T-helper 22 cell (primary cell): ENCODE data around the gene ZDHHC22.

ENCODE experiments used
- DNase-seq: peaks from one replicate; pipeline ENCODE4 v3.0.0-alpha.2; 2020; ENCODE audit warnings: low read depth

The ZDHHC22 gene

DNA sequence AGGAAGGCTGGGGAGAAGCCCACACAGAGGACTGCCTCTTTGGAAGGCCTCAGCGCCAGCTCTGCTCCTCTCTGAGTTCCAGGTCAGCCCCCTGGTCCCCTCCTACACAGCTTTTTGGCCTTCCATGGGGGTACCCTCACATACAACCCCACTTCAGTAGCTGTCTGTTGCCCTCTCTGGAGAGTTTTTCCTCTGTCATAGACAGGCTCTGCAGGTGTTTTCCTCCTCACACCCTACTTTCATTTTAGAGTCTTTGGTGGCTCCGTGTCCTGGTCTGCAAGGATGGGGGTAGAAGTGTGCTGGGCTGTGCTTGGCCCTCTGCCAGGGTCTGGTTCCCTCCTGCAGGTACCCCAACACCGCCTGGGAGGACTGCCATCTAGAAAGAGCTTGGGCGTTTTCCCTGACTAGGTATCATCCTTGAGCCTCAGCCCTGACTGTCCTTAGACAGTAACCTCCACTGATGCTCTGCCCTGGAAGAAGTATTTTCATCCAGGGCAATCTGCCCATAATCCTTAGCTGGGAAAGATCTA lies 15.1 kb downstream of the ZDHHC22 start:
- DNase-seq: no peak

DNA sequence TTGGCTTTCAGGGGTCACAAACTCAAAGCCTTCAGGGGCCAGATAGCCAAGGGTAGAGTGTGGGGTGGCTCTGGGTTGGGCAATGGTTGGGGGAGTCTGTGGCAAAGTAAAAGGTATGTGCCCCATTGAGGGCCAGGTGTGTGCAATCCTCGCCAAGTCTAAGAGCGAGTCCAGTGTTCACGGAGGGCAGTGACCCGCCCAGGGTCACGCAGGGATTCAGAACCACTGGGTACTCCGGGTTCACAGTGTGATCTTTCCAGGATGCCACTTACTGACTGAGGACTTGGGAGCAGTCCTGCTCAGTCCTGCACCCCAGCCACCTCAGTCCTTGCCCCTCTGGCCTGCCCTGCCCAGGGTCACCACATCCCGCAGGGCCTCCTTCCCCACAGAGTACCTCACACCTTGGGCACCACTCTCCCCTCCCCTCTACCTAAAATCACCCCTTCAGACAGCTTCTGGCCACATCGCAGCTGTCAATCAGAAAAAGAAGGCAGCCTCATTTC lies 15.7 kb downstream of the ZDHHC22 start:
- no peak for DNase-seq

- DNase-seq: no peak
These were observed 16.2 kb downstream of the ZDHHC22 start for GRCh38 chr14:77125281-77125801.

DNA sequence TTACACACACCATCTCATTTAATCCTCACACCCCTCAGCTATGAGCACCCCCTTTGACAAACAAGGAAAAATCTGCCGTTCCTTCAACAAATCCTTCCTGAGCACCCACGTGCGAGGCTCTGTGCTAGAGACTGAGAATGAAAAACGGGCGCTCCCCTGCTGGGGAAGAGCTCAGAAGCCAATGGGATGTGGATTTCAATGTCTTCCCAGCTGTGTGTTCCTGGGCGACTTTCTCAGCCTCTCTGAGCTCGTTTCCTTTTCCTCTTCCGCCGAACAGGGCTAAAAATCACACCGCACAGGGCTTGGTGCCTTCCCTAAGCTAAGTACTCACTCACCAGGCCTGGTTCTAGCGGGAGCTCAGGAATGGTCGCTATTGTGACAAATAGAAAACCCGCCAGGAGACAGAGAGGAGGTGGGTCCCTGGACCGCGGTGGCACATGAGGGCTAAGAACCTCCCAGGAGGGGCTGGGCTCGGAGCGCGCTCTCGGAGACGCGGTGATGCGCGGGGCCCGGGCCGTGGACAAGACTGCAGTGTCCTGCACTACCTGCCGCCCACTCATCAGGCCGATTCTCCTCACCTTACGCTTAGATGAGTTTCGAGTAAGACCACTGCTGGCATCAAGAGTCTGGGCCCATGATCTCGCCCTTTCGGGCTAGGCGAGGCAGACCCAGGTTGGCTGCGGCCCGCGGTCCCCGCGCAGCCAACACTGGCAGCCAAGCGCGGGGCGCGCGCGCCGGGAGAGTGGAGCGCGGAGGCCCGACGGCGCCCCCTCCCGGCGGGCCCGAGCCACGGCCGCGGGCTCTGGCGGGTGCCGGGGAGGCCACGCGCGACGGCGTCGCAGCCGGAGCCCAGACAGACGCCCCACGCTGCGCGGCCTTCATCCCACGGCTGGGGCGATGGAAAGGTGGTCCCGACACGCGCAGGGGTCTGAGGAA lies 17.0 kb downstream of the ZDHHC22 start:
- peak; percentile 49 for DNase-seq

DNA sequence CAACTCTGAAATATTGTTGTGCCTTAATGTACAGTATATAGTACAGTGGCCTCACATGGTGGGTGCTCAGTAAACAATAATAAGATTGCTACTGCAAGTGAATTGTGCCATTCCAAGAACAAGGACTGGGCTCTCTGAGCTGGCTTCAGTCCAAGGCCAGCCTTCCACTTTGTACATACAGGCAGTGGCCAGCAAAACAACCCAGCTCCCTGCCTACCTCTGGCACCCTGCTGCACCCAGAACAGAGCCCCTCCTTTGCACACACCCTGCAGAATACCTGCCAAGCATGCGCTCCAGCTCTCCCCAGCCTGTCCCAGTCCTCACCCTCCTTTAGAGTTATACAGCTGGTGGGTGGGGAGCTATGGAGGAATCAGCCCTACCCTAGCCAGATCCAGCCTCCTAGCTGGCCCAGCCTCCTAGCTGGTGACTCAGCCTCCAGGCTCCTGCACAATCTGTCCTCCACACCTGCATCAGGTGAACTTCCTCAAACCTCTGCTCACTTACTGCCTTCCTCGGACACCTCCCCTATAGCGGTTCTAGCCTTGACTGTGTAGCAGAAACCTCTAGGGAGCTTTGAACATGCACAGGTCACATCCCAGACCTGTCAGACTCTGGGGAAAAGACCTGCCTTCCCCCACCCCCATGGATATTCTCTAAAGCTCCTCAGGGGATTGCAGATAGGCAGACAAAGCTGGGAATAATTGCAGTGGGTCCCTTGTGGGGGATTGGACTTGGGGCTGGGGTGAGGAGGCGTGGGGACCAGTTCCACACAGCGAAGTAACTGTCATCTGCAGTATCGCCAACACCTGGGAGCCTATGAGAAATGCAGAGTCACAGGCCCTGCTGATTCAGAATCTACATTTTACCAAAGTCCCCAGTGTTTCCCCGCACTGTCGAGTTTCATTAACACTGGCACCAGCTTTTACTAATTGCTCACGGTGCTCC lies 17.9 kb downstream of the ZDHHC22 start:
- DNase-seq: no peak

- DNase-seq: no peak
These were observed 19.0 kb downstream of the ZDHHC22 start for GRCh38 chr14:77122526-77123125.

DNA sequence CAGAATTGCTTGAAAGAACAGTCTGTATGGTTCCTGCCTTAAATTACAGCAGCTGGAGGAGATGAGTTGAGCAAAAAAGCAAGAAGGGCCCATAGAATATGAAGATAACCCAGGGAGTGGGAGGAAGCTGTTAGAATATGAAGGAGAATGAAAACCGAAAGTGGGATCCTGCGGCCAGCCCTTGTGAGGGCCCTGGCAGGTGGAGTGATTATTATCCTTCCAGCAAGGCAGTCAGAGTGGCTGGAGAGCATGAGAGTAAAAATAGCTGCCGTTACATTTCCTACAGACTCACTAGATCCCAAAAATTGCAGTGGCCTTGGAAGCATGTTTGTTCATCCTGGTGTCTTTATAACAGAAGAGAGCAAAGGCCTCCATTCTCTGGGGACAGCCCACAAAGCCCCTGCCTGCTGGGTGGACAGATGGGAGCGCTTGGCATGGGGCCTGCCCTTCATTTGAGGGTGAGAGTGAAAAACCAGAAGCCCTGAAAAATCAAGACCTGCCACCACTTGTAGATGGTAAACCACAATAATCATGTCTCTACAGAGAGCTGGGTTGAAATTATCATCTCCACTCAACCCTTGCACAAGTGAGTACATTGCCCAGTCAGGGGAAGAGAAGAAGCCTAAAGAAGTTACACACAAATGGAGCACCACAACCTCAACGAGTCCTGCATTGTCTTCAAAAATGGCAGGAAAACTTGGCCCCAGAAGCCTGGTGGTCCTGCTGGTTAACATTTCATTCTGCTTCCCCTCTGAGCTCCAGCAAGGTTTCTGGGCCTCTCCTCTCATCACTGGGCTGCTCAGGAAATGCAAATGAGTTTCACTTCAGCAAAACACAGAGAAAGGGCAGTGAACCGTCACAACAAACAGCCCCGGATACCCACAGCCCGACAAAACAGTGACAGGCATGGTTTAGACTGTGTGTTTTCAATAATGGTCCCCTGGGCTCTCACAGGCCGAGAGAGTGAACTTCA lies 20.5 kb downstream of the ZDHHC22 start:
- peak; percentile 34 for DNase-seq

DNA sequence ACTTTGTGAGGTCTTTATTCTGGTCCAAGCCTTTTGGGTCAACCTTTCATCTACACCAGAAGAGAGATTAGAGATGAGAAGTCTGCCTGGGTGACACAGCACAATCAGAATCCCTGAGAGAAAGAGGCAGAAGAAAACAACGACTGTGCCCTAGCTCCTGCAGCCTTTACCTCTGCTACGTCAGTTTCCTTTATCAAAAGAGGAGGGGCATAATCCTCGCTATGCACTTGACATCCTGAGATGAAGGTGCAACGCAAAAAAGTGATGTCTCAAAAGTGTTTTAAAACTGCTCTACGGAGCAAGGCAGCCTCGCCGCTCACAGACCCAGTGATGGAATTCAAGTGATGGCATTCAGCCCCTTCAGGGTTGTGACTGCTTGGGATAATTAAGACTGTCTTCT lies 21.7 kb downstream of the ZDHHC22 start:
- no peak for DNase-seq

DNA sequence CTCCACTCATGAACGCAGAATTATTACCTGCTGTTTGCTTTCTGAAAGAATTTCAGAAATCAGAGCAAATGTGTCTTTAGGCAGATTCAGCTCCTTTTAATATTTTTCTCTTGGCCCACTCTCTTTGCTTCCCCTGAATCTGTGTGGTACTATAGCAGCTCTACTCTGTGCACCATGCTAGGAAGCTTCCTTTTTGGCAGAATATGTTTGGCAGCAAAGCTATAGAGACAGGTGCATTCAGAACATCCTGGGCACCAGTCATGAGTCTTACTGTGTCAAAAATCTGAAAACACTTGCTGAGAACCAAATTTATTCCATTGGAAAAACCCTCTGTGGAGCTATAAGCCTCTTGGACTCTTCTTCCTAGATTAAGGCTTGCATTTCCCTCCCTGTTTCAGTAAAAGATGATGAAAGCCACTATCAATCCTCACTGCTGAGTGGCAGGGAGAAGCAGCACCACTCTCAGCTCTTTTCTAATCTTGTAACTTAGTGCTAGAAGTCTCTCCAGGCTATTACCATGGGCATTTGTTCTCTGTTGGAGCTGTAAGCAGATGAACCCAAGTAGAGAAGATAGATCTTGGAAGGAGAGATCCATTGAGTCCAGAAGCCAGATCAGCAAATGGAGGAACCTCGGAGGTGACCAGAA lies 25.3 kb downstream of the ZDHHC22 start:
- DNase-seq: no peak

- no peak for DNase-seq
These were observed 27.0 kb downstream of the ZDHHC22 start for GRCh38 chr14:77114609-77115008.

- DNase-seq: no peak
These were observed 27.9 kb downstream of the ZDHHC22 start for GRCh38 chr14:77113644-77114043.

DNA sequence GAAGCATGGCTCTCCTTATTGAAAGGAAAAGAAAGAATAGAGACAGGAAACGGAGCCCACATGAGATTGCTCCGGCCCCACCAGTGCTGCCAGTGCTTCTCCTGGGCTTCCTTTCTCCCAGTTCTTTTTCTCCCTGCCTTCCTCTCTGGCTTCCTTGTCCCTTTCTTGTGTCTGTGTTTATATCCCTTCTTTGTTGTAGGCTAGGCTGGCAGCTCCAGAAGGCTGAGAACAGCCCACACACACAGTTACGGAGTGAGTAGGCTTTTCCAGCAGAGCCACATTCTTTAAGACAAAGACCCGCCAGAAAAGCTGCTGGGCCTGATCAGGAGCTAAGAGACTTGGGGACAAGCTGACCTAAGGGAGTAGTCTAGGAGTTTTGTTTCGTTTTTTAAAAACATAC lies 30.6 kb downstream of the ZDHHC22 start:
- DNase-seq: no peak

DNA sequence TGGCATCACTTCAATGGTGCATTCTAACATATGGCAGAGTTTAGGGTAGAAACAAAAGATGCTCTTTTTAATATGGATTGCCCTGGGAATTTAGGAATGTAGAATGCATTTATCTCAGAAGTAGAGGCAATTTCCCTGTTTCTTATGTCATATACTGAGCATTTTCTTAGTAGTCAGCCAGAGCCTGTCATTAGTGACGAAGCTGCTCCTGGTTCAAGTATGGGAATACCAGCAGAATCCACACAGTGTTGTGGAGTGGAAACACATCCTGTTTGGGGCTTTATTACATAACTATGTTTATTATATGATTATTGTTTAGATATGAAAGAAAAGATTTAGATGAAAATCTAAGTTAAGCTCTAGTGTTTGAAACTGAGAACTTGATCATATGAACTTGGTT lies 31.3 kb downstream of the ZDHHC22 start:
- DNase-seq: no peak

- DNase-seq: no peak
These were observed 31.9 kb downstream of the ZDHHC22 start for GRCh38 chr14:77109656-77110055.

DNA sequence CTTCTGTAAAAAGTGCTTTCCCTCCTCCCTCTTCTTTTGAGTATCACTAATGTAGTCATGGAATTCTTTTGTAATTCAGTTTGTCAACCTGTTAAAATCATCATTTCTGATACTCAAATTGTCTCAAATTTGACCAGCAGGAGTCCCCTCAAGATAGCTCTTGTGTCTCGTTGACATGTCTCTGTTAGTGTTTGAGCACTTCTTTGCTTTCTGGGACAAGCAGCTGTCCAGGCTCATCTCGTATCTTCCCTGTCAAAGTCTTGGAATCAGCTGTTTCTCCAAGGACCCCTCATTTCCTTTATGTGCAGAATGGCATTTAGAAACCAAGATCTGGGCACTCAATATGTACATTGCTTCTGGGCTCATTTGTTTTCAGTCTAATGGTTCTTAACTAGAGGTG lies 32.8 kb downstream of the ZDHHC22 start:
- DNase-seq: no peak

DNA sequence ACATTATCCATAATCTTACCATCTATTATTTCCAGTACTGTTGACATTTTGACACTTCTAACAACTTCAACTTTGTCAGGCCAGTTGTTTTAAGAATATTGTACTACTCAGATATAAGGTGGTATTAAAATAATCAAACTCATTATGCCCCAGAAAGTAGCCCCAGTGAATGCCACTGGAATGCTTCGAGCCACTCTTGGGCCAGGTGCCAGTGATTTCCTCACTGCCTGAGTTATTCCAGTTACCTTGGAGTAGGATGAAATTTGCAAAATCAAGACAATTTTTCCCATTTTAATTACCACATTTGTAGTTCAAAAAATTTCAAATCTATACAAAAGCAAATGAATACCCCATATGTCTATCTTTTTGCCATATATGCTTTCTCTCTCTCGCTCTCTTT lies 34.4 kb downstream of the ZDHHC22 start:
- DNase-seq: no peak

DNA sequence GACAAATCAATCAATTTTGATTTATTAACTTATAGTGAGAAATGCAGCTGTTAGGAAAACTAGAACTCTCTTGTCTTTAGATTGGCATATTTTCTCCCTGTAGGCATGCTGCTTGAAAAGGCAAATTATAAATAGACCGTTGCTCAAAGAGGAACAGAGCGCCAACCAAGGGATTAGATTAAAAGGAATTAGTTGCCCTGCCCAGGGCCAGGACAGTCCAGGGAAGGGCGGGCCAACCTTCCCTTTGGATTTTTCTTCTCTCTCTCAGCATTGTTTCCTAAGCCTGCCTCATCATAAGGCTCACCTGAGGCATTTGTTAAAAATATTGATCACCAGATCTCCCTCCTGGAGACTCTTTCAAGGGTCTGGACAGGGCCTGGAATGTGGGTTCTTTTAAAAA lies 34.9 kb downstream of the ZDHHC22 start:
- no peak for DNase-seq

DNA sequence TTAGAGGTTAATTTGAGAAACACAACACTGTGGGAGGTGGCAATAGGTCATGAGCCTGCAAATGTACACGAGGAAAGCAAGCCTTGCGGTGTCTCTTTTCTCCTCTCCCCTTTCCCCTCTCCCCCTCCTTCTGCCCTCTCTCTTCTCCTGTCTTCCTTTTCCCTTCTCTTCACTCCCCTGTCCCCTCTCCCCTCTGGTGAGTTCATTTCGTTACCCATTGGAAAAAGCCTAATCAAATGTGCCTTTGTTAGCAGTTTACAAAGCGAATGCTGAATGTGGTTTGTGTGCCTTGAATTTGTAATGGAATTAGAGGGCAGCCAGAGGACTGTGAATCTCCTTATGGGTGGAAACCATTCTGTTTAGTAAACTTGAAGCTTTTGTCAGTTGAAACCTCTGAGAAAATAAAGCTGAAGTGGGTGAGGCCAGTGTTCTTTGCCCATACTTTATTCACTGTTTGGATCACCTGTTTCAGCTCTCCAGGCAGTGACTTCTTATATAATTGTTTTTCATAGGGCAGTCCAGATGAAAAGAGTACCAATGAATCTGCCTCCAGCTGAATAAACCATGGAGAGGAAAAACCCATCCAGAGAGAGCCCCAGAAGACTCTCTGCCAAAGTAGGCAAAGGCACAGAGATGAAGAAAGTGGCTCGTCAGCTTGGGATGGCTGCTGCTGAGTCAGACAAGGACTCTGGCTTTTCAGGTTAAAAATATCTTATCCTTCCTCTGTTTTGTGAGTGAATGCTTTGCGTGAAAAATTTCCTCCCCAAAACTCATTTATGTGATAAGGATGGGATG lies 36.2 kb downstream of the ZDHHC22 start:
- DNase-seq: no peak

- no peak for DNase-seq
These were observed 37.2 kb downstream of the ZDHHC22 start for GRCh38 chr14:77104393-77104792.
